ENCODE measurements around the gene NAA10.

NAA10 gene

GRCh38 chrX:153950127-153950526 lies 15.3 kb upstream of the NAA10 start:
- no peak overlapping the region for H3K27ac ChIP-seq (ENCODE audit: low read depth, low read length)
- no peak overlapping the region for H3K9ac ChIP-seq (ENCODE audit: low read length in 5 of 5)
- H3K36me3 ChIP-seq (ENCODE audit: control insufficient read depth in 5 of 5, insufficient read depth in 5 of 5, low read length in 5 of 5): peaks cover 0 to 67% (median 57%) of the 10 kb centered on the region in 5 donors
- H3K27me3 ChIP-seq (ENCODE audit: control insufficient read depth in 5 of 5, insufficient read depth in 4 of 5, low read length in 5 of 5): peaks cover 0 to 8% (median 3%) of the 10 kb centered on the region in 5 donors
- no peaks in the 10 kb centered on the region for H3K9me3 ChIP-seq (ENCODE audit: control insufficient read depth in 5 of 5, low read length in 5 of 5)
- peaks cover 0 to 29% (median 15%) of the 10 kb centered on the region in 5 donors for H3K4me1 ChIP-seq (ENCODE audit: control insufficient read depth in 5 of 5, insufficient read depth in 5 of 5, low read length in 5 of 5)
- no peak overlapping the region for H3K4me3 ChIP-seq (ENCODE audit: low read depth in 1 of 5, low read length in 5 of 5)

GRCh38 chrX:153948847-153949805 lies 14.3 kb upstream of the NAA10 start:
- no peak overlapping the region for H3K9ac ChIP-seq (ENCODE audit: low read length in 5 of 5)

GRCh38 chrX:153948002-153948466 lies 13.2 kb upstream of the NAA10 start:
- peaks cover 0 to 48% (median 37%) of the 10 kb centered on the region in 5 donors for H3K36me3 ChIP-seq (ENCODE audit: control insufficient read depth in 5 of 5, insufficient read depth in 5 of 5, low read length in 5 of 5)
- H3K27ac ChIP-seq (ENCODE audit: low read depth, low read length): no peak overlapping the region
- H3K9ac ChIP-seq (ENCODE audit: low read length in 5 of 5): no peak overlapping the region
- peaks cover 0 to 47% (median 27%) of the 10 kb centered on the region in 5 donors for H3K4me1 ChIP-seq (ENCODE audit: control insufficient read depth in 5 of 5, insufficient read depth in 5 of 5, low read length in 5 of 5)
- no peak overlapping the region for H3K4me3 ChIP-seq (ENCODE audit: low read depth in 1 of 5, low read length in 5 of 5)
- no peaks in the 10 kb centered on the region for H3K9me3 ChIP-seq (ENCODE audit: control insufficient read depth in 5 of 5, low read length in 5 of 5)
- peaks cover 3 to 14% (median 7%) of the 10 kb centered on the region in 5 donors for H3K27me3 ChIP-seq (ENCODE audit: control insufficient read depth in 5 of 5, insufficient read depth in 4 of 5, low read length in 5 of 5)

More at GRCh38 chrX:153948847-153949805, 14.3 kb upstream of the NAA10 start:
- peaks cover 0 to 36% (median 22%) of the 10 kb centered on the region in 5 donors for H3K4me1 ChIP-seq (ENCODE audit: control insufficient read depth in 5 of 5, insufficient read depth in 5 of 5, low read length in 5 of 5)
- H3K27ac ChIP-seq (ENCODE audit: low read depth, low read length): no peak overlapping the region
- H3K4me3 ChIP-seq (ENCODE audit: low read depth in 1 of 5, low read length in 5 of 5): no peak overlapping the region
- H3K9me3 ChIP-seq (ENCODE audit: control insufficient read depth in 5 of 5, low read length in 5 of 5): no peaks in the 10 kb centered on the region
- H3K36me3 ChIP-seq (ENCODE audit: control insufficient read depth in 5 of 5, insufficient read depth in 5 of 5, low read length in 5 of 5): peaks cover 0 to 57% (median 47%) of the 10 kb centered on the region in 5 donors
- H3K27me3 ChIP-seq (ENCODE audit: control insufficient read depth in 5 of 5, insufficient read depth in 4 of 5, low read length in 5 of 5): peaks cover 0 to 13% (median 3%) of the 10 kb centered on the region in 5 donors

- Histone ChIP-seq H3K36me3 (ENCODE audit: control insufficient read depth in 5 of 5, insufficient read depth in 5 of 5, low read length in 5 of 5) (peaks cover 0 to 40% (median 31%) of the 10 kb centered on the region in 5 donors), H3K27me3 (ENCODE audit: control insufficient read depth in 5 of 5, insufficient read depth in 4 of 5, low read length in 5 of 5) (peaks cover 3 to 13% (median 7%) of the 10 kb centered on the region in 5 donors), H3K27ac (ENCODE audit: low read depth, low read length) (no peak overlapping the region), H3K9me3 (ENCODE audit: control insufficient read depth in 5 of 5, low read length in 5 of 5) (no peaks in the 10 kb centered on the region), H3K9ac (ENCODE audit: low read length in 5 of 5) (peak overlapping the region in 1 of 5 donors; percentile 17), H3K4me3 (ENCODE audit: low read depth in 1 of 5, low read length in 5 of 5) (no peak overlapping the region), H3K4me1 (ENCODE audit: control insufficient read depth in 5 of 5, insufficient read depth in 5 of 5, low read length in 5 of 5) (peaks cover 0 to 50% (median 30%) of the 10 kb centered on the region in 5 donors)
Observed at GRCh38 chrX:153947009-153947769, 12.4 kb upstream of the NAA10 start.

DNA sequence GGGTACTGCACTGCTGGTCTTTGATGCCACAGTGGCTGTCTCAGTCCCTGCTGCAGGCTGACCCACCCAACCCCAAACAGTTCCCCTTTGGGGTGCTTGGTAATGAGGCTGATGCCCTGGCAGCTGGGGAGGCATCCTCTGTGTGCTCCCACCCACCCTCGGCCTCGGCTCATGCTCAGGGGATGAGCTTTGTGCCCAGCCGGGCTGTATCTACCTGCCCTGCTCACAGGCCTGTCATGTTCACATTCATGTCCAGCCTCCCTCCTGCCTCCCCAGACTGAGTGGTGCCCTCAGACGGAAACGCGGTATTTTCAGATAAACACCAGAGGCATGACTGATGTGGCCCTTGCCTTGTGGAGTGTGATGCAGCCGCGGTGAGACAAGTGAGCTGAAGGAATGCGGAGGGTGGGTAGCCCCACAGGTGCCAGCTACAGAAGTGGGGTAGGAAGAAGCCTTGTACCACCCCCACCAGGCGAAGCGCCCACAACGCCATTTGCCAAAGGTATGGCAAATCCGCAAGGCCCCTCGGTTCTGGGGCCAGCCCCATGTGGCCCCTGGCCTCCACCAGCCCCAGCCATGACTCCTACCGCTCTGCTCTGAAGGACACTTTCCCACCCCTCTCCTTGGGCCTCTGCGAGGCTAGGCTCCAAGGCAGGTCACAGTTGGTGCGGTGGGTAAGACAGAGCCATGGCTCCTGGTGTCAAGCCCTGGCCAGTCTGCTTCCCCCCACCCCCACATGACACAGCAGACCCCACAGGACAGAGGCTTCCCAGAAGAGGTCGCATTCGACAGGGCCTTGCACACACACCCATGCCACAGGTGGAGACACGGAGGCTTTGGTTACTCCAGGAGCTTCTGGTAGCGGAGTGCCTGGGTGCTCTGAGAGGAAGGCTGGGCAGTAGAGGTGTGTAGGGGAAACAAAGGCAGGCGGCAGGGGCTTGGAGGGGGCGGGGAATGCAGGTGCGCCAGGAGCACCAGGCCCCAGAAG lies 11.4 kb upstream of the NAA10 start:
- H3K36me3 ChIP-seq (ENCODE audit: control insufficient read depth in 5 of 5, insufficient read depth in 5 of 5, low read length in 5 of 5): peaks cover 0 to 30% (median 22%) of the 10 kb centered on the region in 5 donors
- H3K4me3 ChIP-seq (ENCODE audit: low read depth in 1 of 5, low read length in 5 of 5): no peak overlapping the region
- H3K9me3 ChIP-seq (ENCODE audit: control insufficient read depth in 5 of 5, low read length in 5 of 5): no peaks in the 10 kb centered on the region
- H3K9ac ChIP-seq (ENCODE audit: low read length in 5 of 5): no peak overlapping the region
- H3K4me1 ChIP-seq (ENCODE audit: control insufficient read depth in 5 of 5, insufficient read depth in 5 of 5, low read length in 5 of 5): peaks cover 0 to 50% (median 31%) of the 10 kb centered on the region in 5 donors
- peaks cover 3 to 13% (median 7%) of the 10 kb centered on the region in 5 donors for H3K27me3 ChIP-seq (ENCODE audit: control insufficient read depth in 5 of 5, insufficient read depth in 4 of 5, low read length in 5 of 5)
- no peak overlapping the region for H3K27ac ChIP-seq (ENCODE audit: low read depth, low read length)

GRCh38 chrX:153944800-153945150 lies 9.9 kb upstream of the NAA10 start:
- Histone ChIP-seq H3K27me3 (ENCODE audit: control insufficient read depth in 5 of 5, insufficient read depth in 4 of 5, low read length in 5 of 5) (peaks cover 3 to 17% (median 10%) of the 10 kb centered on the region in 5 donors), H3K4me1 (ENCODE audit: control insufficient read depth in 5 of 5, insufficient read depth in 5 of 5, low read length in 5 of 5) (peaks cover 0 to 52% (median 32%) of the 10 kb centered on the region in 5 donors), H3K9ac (ENCODE audit: low read length in 5 of 5) (peak overlapping the region in 1 of 5 donors; percentile 45), H3K9me3 (ENCODE audit: control insufficient read depth in 5 of 5, low read length in 5 of 5) (no peaks in the 10 kb centered on the region), H3K4me3 (ENCODE audit: low read depth in 1 of 5, low read length in 5 of 5) (peak overlapping the region in 1 of 5 donors; percentile 67), H3K36me3 (ENCODE audit: control insufficient read depth in 5 of 5, insufficient read depth in 5 of 5, low read length in 5 of 5) (peaks cover 0 to 22% (median 7%) of the 10 kb centered on the region in 5 donors), H3K27ac (ENCODE audit: low read depth, low read length) (no peak overlapping the region)

- H3K4me1 ChIP-seq (ENCODE audit: control insufficient read depth in 5 of 5, insufficient read depth in 5 of 5, low read length in 5 of 5): peaks cover 0 to 50% (median 27%) of the 10 kb centered on the region in 5 donors
- peaks cover 0 to 19% (median 4%) of the 10 kb centered on the region in 5 donors for H3K36me3 ChIP-seq (ENCODE audit: control insufficient read depth in 5 of 5, insufficient read depth in 5 of 5, low read length in 5 of 5)
- H3K9ac ChIP-seq (ENCODE audit: low read length in 5 of 5): peak within 1 kb of the TSS in 3 of 5 donors; percentile 51 to 67 (median 58)
- no peak within 1 kb of the TSS for H3K27ac ChIP-seq (ENCODE audit: low read depth, low read length)
- peaks cover 3 to 21% (median 11%) of the 10 kb centered on the region in 5 donors for H3K27me3 ChIP-seq (ENCODE audit: control insufficient read depth in 5 of 5, insufficient read depth in 4 of 5, low read length in 5 of 5)
- peak within 1 kb of the TSS; percentile 42 to 67 (median 54) for H3K4me3 ChIP-seq (ENCODE audit: low read depth in 1 of 5, low read length in 5 of 5)
- no peaks in the 10 kb centered on the region for H3K9me3 ChIP-seq (ENCODE audit: control insufficient read depth in 5 of 5, low read length in 5 of 5)
Observed at GRCh38 chrX:153944140-153944799, 9.4 kb upstream of the NAA10 start, which contains the start of gene RENBP. TSS of gene RENBP (minus strand) at chrX:153944643. CDS start at chrX:153944610, 33 bp downstream.

DNA sequence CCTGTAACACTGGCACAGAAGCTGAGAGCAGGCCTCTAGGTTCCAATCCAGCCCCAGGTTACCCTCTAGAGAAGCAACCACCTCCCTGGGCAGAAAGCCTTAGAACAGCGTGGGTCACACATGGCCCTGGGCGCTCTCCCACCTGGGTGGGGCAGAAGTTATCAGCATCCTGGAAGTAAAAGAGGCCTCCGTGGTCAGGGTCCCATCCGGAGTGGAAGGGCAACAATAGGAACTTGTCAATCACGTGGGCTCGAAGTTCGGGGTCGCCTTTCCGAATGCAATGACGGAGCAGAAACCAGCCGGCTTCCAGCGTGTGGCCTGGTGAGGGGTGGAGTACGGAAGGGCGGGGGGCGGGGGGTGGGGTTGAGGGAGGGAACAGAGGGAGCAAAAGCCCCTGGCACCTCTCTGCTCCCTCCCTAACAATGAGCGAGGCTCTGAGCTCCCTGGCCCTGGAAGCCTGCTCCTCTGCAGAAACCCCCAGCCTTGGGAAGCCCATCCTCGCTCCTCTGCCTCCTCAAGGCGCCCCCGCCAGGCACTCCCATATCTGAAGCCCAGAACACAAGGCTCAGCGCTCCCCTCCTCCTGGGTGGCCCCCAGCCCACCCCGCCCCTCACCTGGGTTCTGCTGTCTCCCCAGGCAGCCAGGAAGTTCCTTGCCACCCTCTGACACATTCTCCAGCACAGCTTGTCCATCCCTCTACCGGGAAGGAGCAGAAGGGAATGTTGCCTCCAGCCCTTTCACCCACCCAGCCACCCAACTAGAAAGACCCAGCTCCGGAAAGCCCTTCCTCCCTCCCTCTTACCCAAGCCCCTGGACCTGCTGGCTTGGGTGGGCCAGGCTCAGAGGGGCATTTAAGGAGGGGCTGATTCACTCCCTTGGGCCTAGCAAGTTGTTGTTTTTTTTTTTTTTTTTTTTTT lies 6.8 kb upstream of the NAA10 start:
- Histone ChIP-seq H3K36me3 (ENCODE audit: control insufficient read depth in 5 of 5, insufficient read depth in 5 of 5, low read length in 5 of 5) (peaks cover 0 to 8% (median 0%) of the 10 kb centered on the region in 5 donors), H3K9ac (ENCODE audit: low read length in 5 of 5) (no peak overlapping the region), H3K27ac (ENCODE audit: low read depth, low read length) (no peak overlapping the region), H3K4me1 (ENCODE audit: control insufficient read depth in 5 of 5, insufficient read depth in 5 of 5, low read length in 5 of 5) (peaks cover 0 to 30% (median 16%) of the 10 kb centered on the region in 5 donors), H3K9me3 (ENCODE audit: control insufficient read depth in 5 of 5, low read length in 5 of 5) (no peaks in the 10 kb centered on the region), H3K27me3 (ENCODE audit: control insufficient read depth in 5 of 5, insufficient read depth in 4 of 5, low read length in 5 of 5) (peaks cover 3 to 24% (median 11%) of the 10 kb centered on the region in 5 donors), H3K4me3 (ENCODE audit: low read depth in 1 of 5, low read length in 5 of 5) (peak overlapping the region in 2 of 5 donors; percentile 27 to 40)

Data from subcutaneous abdominal adipose tissue (tissue), 5 donors.